DOHH2 (cell line): ENCODE results near the gene B4GALT2.

ENCODE experiments used
- H3F3A ChIP-seq: fragments of 200-600 bp; sonication (generic), shearing (Covaris generic); 2 replicates; pipeline ENCODE4 v1.6.0; 2016; ENCODE audit warnings: antibody characterized with exemption, mild to moderate bottlenecking; ENCODE audit not compliant: control insufficient read depth, insufficient read depth
- H3K27ac ChIP-seq: fragments of 200-600 bp; sonication (generic); 2 replicates; pipeline ENCODE4 v1.5.1; 2014; ENCODE audit warnings: low read depth, mild to moderate bottlenecking, low read length, moderate library complexity
- H3K27me3 ChIP-seq: fragments of 200-600 bp; sonication (generic); 2 replicates; pipeline ENCODE4 v1.6.1; 2014; ENCODE audit warnings: mild to moderate bottlenecking, low read length, mixed read lengths; ENCODE audit not compliant: control insufficient read depth
- H3K36me3 ChIP-seq: fragments of 200-600 bp; sonication (generic); 2 replicates; pipeline ENCODE4 v1.6.1; 2014; ENCODE audit warnings: mild to moderate bottlenecking, low read length, moderate library complexity, mixed read lengths; ENCODE audit not compliant: control insufficient read depth
- H3K4me1 ChIP-seq: fragments of 200-600 bp; sonication (generic); 2 replicates; pipeline ENCODE4 v1.6.1; 2014; ENCODE audit warnings: mild to moderate bottlenecking, low read length, mixed read lengths; ENCODE audit not compliant: control insufficient read depth
- H3K4me2 ChIP-seq: fragments of 200-600 bp; sonication (generic); 2 replicates; pipeline ENCODE4 v1.6.0; 2014; ENCODE audit warnings: mild to moderate bottlenecking, low read length, moderate library complexity
- H3K4me3 ChIP-seq: fragments of 200-600 bp; sonication (generic); 2 replicates; pipeline ENCODE4 v1.5.1; 2014; ENCODE audit warnings: mild to moderate bottlenecking, low read length, mixed read lengths
- H3K79me2 ChIP-seq: fragments of 200-600 bp; sonication (generic); 2 replicates; pipeline ENCODE4 v1.6.1; 2014; ENCODE audit warnings: mild to moderate bottlenecking, low read length, mixed read lengths; ENCODE audit not compliant: control insufficient read depth
- H3K9me2 ChIP-seq: fragments of 200-600 bp; sonication (generic); replicated peaks from 2 replicates; pipeline ENCODE4 v1.6.1; 2014; ENCODE audit warnings: mild to moderate bottlenecking, low read length, mixed read lengths; ENCODE audit not compliant: control insufficient read depth
- H3K9me3 ChIP-seq: fragments of 200-600 bp; sonication (generic); 2 replicates; pipeline ENCODE4 v1.6.1; 2014; ENCODE audit warnings: antibody characterized with exemption, low read length, mixed read lengths; ENCODE audit not compliant: control insufficient read depth, insufficient read depth
- H4K20me1 ChIP-seq: fragments of 200-600 bp; sonication (generic); 2 replicates; pipeline ENCODE4 v1.6.0; 2014; ENCODE audit warnings: low read depth, mild to moderate bottlenecking, antibody characterized with exemption, low read length, moderate library complexity; ENCODE audit not compliant: control insufficient read depth, insufficient read depth
- EZH2phosphoT487 ChIP-seq: fragments of 200-600 bp; sonication (generic); IDR thresholded peaks from 2 replicates; pipeline ENCODE4 v1.6.1; 2017; ENCODE audit warnings: borderline replicate concordance, mild to moderate bottlenecking, antibody characterized with exemption, low read length, moderate library complexity, mixed read lengths
- TF ChIP-seq, protein P1 (sequence below): fragments of 200-600 bp; sonication (generic); IDR thresholded peaks from one replicate; pipeline ENCODE4 v1.5.1; 2014; ENCODE audit warnings: antibody characterized with exemption, mild to moderate bottlenecking, low read depth, low read length; ENCODE audit not compliant: poor library complexity, severe bottlenecking

Gene B4GALT2

DNA sequence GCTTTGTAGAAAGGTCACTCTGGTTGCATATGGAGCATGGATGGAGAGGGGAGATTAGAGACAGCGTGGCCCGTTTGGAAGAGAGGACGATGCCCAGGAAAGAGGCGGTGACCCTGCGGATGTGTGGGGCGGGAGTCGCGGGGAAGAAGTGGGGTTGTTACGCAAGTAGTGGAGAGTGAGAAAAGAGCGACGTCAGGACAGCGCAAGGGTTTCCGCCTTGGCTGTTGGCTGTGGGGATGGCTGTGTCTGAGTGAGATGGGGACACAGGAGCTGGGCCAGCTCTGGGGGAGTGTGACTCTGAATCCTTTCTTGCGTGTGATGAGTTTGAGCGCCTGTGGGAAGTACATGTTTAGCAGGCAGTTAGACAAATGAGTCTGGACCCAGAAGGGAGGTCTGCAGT, 3.8 kb downstream of the B4GALT2 start:
- TF ChIP-seq, protein P1, sequence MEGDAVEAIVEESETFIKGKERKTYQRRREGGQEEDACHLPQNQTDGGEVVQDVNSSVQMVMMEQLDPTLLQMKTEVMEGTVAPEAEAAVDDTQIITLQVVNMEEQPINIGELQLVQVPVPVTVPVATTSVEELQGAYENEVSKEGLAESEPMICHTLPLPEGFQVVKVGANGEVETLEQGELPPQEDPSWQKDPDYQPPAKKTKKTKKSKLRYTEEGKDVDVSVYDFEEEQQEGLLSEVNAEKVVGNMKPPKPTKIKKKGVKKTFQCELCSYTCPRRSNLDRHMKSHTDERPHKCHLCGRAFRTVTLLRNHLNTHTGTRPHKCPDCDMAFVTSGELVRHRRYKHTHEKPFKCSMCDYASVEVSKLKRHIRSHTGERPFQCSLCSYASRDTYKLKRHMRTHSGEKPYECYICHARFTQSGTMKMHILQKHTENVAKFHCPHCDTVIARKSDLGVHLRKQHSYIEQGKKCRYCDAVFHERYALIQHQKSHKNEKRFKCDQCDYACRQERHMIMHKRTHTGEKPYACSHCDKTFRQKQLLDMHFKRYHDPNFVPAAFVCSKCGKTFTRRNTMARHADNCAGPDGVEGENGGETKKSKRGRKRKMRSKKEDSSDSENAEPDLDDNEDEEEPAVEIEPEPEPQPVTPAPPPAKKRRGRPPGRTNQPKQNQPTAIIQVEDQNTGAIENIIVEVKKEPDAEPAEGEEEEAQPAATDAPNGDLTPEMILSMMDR, result no peak
- no peak for TF ChIP-seq EZH2phosphoT487
- Histone ChIP-seq H3K4me2 (no peak overlapping the region), H3F3A (peaks cover under 1% of the 10 kb centered on the region), H3K79me2 (peaks cover 45% of the 10 kb centered on the region), H3K27ac (no peak overlapping the region), H3K36me3 (peaks cover 44% of the 10 kb centered on the region), H3K9me3 (no peaks in the 10 kb centered on the region), H4K20me1 (no peaks in the 10 kb centered on the region), H3K27me3 (no peaks in the 10 kb centered on the region), H3K4me3 (no peak overlapping the region), H3K4me1 (peaks cover 23% of the 10 kb centered on the region), H3K9me2 (no peaks in the 10 kb centered on the region)

DNA sequence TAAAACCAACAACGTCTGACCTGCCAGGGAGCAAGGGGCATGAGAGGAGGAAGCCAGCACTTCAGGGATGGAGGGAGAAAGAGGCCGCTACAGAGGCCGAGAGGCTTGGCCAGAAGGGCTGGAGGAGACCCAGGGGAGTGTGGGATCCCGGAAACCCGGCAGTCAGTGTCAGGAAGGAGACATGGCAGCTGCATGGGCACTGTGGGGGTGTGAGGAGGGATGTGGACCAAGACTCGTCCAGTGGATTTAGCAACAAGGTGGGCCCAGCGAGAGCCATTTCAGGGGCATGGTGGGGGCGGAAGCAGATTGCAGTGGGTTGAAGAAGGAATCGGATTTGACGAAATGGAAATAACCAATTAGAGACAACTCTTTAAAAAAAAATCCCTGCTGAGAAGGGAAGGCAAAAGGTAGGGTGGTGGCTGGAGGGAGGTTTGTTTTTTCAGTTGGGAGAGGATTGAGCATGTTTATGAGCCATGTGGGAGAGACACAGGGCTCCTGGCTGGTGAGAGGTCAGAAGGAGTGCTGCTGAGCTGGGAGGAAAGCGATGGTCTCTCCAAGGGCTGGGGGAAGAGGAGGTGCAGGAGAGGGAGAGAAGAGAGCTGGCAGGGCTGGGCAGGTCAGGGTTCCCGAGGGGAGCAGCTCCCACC, 4.4 kb downstream of the B4GALT2 start:
- Histone ChIP-seq H3K4me3 (no peak overlapping the region), H3K9me3 (no peaks in the 10 kb centered on the region), H3K4me2 (no peak overlapping the region), H3K79me2 (peaks cover 43% of the 10 kb centered on the region), H4K20me1 (no peaks in the 10 kb centered on the region), H3K27me3 (no peaks in the 10 kb centered on the region), H3K4me1 (peaks cover 18% of the 10 kb centered on the region), H3K9me2 (no peaks in the 10 kb centered on the region), H3K27ac (no peak overlapping the region), H3F3A (no peaks in the 10 kb centered on the region), H3K36me3 (peaks cover 38% of the 10 kb centered on the region)
- TF ChIP-seq, protein P1, result no peak
- TF ChIP-seq EZH2phosphoT487, result no peak

DNA sequence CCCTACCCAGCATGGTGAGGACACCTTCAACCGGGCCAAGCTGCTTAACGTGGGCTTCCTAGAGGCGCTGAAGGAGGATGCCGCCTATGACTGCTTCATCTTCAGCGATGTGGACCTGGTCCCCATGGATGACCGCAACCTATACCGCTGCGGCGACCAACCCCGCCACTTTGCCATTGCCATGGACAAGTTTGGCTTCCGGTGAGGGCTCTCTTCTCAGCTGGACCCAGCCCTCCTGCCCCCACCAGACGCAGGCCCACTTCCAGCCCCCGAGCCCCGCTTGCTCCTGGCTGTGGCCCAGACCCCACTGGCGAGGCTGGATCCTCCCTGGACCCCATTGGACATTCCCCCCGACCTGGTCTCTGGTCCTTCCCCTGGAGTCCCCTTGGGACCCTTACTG, 5.8 kb downstream of the B4GALT2 start:
- no peaks in the 10 kb centered on the region for H3K9me3 ChIP-seq
- peaks cover 11% of the 10 kb centered on the region for H3K4me1 ChIP-seq

More for the DNA sequence above, 5.8 kb downstream of the B4GALT2 start:
- Histone ChIP-seq H3K27me3 (no peaks in the 10 kb centered on the region), H3K9me2 (no peaks in the 10 kb centered on the region), H3F3A (peaks cover 10% of the 10 kb centered on the region), H3K36me3 (peaks cover 37% of the 10 kb centered on the region), H3K79me2 (peaks cover 33% of the 10 kb centered on the region), H3K4me3 (no peak overlapping the region), H3K27ac (no peak overlapping the region), H3K4me2 (no peak overlapping the region), H4K20me1 (no peaks in the 10 kb centered on the region)
- TF ChIP-seq EZH2phosphoT487, result no peak
- TF ChIP-seq, protein P1, result no peak
